PFSK-1 (cell line): ENCODE results near the gene MPDZ.

ENCODE experiments used
- FOXP2 ChIP-seq: optimal IDR thresholded peaks from 2 replicates; pipeline ENCODE3; 2011; ENCODE audit warnings: borderline replicate concordance, control low read depth, inconsistent platforms; ENCODE audit not compliant: insufficient read depth; ENCODE audit errors: extremely low read length, extremely low read depth
- POLR2AphosphoS5 ChIP-seq: IDR thresholded peaks from 2 replicates; pipeline ENCODE4 v1.6.1; 2012; ENCODE audit warnings: low read depth, mild to moderate bottlenecking, control low read depth, low read length, moderate library complexity
- SIN3A ChIP-seq: IDR thresholded peaks from 2 replicates; pipeline ENCODE4 v1.6.1; 2012; ENCODE audit warnings: mild to moderate bottlenecking, low read length, moderate library complexity, borderline replicate concordance; ENCODE audit not compliant: insufficient read depth
- TF ChIP-seq, protein P1 (sequence below), 2 experiments: IDR thresholded peaks; 2 replicates each; pipeline versions ENCODE4 v1.6.1 to v1.8.0; 2011 to 2012; ENCODE audit warnings: low read depth in 2 of 2, low read length in 2 of 2, control low read depth in 1 of 2, inconsistent platforms in 1 of 2, mild to moderate bottlenecking in 1 of 2, moderate library complexity in 1 of 2; ENCODE audit not compliant: insufficient read depth in 1 of 2

DNA sequence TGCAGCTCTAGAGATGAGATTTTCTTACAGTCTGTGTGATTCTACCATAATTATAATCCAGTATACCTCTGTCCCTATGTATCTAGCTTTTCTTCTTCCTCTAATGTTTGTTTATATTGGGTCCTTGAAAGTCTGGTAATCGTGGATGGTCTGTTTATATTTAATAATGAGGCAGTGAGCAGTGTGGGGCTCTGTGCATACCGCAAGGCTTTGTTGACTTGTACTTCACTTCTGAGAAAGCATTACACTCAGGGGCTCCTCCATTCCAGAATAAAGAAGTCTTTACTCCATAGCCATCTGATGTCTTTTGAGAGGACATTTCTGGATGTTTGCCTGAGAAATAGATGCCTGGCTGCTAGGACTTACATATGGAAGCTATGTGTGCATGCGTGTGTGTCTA lies 4.5 kb upstream of the MPDZ start:
- TF ChIP-seq POLR2AphosphoS5 = no peak
- TF ChIP-seq, protein P1, sequence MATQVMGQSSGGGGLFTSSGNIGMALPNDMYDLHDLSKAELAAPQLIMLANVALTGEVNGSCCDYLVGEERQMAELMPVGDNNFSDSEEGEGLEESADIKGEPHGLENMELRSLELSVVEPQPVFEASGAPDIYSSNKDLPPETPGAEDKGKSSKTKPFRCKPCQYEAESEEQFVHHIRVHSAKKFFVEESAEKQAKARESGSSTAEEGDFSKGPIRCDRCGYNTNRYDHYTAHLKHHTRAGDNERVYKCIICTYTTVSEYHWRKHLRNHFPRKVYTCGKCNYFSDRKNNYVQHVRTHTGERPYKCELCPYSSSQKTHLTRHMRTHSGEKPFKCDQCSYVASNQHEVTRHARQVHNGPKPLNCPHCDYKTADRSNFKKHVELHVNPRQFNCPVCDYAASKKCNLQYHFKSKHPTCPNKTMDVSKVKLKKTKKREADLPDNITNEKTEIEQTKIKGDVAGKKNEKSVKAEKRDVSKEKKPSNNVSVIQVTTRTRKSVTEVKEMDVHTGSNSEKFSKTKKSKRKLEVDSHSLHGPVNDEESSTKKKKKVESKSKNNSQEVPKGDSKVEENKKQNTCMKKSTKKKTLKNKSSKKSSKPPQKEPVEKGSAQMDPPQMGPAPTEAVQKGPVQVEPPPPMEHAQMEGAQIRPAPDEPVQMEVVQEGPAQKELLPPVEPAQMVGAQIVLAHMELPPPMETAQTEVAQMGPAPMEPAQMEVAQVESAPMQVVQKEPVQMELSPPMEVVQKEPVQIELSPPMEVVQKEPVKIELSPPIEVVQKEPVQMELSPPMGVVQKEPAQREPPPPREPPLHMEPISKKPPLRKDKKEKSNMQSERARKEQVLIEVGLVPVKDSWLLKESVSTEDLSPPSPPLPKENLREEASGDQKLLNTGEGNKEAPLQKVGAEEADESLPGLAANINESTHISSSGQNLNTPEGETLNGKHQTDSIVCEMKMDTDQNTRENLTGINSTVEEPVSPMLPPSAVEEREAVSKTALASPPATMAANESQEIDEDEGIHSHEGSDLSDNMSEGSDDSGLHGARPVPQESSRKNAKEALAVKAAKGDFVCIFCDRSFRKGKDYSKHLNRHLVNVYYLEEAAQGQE (IDR thresholded peaks at IDR 0.05; ENCODE audit: insufficient read depth in 1 of 2, low read depth in 2 of 2, low read length in 2 of 2) = no peak
- no peak for TF ChIP-seq SIN3A
- TF ChIP-seq FOXP2 = no peak
